ENCODE results near the gene SLC9A4.

Gene SLC9A4

DNA sequence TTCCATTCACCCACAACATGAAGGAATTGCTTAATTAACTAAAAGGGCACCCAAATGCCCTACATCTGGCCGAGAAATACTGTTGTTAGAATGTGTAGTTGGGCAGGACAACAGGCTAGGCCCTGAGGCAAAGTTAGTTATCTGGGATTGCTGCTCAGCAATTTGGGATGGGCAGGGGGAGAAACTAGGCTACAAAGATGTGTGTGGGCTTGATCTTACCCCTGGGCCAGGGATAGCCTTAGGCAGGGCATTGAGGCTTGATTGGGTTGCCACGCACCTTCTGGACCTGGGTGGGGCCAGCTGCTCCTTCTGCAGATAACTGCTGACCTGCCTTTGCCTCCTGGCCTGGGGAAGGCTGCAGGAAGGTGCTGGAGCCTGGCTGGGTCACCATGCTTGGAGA lies 40.6 kb upstream of the SLC9A4 start:
- H2AFZ ChIP-seq (ENCODE audit: low read depth, low read length, severe bottlenecking) = no peak overlapping the region
- no peaks in the 10 kb centered on the region for H3K27me3 ChIP-seq (ENCODE audit: low read length)
- no peaks in the 10 kb centered on the region for H3K36me3 ChIP-seq (ENCODE audit: low read length)
- no peaks in the 10 kb centered on the region for H3K9me3 ChIP-seq (ENCODE audit: insufficient read depth, low read length)
- no peak overlapping the region for H3K4me2 ChIP-seq (ENCODE audit: low read depth, low read length, poor library complexity, severe bottlenecking)
- no peak overlapping the region for H3K27ac ChIP-seq (ENCODE audit: low read depth, low read length)
- H3F3A ChIP-seq (ENCODE audit: insufficient read depth) = no peaks in the 10 kb centered on the region
- H3K9ac ChIP-seq (ENCODE audit: low read length) = no peak overlapping the region
- no peaks in the 10 kb centered on the region for H3K79me2 ChIP-seq (ENCODE audit: insufficient read depth, low read length)
- H3K4me3 ChIP-seq (ENCODE audit: insufficient read depth, low read length, poor library complexity, severe bottlenecking) = no peak overlapping the region
- TF ChIP-seq EZH2phosphoT487 (conservative IDR thresholded peaks at IDR 0.05; ENCODE audit: low read length) = no peak
- TF ChIP-seq, protein P1, sequence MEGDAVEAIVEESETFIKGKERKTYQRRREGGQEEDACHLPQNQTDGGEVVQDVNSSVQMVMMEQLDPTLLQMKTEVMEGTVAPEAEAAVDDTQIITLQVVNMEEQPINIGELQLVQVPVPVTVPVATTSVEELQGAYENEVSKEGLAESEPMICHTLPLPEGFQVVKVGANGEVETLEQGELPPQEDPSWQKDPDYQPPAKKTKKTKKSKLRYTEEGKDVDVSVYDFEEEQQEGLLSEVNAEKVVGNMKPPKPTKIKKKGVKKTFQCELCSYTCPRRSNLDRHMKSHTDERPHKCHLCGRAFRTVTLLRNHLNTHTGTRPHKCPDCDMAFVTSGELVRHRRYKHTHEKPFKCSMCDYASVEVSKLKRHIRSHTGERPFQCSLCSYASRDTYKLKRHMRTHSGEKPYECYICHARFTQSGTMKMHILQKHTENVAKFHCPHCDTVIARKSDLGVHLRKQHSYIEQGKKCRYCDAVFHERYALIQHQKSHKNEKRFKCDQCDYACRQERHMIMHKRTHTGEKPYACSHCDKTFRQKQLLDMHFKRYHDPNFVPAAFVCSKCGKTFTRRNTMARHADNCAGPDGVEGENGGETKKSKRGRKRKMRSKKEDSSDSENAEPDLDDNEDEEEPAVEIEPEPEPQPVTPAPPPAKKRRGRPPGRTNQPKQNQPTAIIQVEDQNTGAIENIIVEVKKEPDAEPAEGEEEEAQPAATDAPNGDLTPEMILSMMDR (IDR thresholded peaks at IDR 0.05; ENCODE audit: insufficient read depth, low read length, poor library complexity, severe bottlenecking) = no peak
- H4K20me1 ChIP-seq (ENCODE audit: low read depth, low read length) = no peaks in the 10 kb centered on the region
- no peaks in the 10 kb centered on the region for H3K9me2 ChIP-seq (replicated peaks; ENCODE audit: insufficient read depth, low read length)

DNA sequence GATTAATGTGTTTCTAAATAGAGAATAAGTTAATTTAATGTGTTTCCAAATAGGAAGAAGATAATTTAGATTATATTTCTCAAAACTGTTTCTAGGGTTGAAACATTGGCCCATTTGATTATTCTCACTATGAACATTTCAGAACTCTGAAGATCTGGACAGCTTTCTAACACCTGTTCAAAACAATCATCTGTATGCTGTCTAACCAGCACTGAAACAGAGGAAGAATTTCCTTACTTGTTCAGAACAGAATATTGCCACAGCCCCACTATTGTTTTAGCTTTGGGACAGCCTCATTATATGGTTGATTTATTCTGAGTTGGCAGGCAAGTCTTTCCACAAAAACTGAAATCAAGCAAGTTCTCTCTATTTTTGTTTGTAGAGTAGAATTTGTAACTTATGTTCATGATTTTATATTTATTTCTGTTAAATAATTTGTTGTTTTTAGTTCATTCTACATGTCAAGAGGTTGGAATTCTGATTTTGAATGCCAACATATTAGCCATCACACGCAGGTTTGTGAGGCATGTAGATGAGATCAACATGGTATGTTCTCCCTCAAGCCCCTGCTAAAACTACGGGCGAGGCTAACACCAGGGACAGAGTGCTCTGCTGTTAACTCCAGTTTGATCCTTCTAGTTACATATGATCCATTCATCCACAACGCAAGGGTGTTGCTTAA lies 38.9 kb upstream of the SLC9A4 start:
- H3K79me2 ChIP-seq (ENCODE audit: insufficient read depth, low read length) = no peaks in the 10 kb centered on the region

DNA sequence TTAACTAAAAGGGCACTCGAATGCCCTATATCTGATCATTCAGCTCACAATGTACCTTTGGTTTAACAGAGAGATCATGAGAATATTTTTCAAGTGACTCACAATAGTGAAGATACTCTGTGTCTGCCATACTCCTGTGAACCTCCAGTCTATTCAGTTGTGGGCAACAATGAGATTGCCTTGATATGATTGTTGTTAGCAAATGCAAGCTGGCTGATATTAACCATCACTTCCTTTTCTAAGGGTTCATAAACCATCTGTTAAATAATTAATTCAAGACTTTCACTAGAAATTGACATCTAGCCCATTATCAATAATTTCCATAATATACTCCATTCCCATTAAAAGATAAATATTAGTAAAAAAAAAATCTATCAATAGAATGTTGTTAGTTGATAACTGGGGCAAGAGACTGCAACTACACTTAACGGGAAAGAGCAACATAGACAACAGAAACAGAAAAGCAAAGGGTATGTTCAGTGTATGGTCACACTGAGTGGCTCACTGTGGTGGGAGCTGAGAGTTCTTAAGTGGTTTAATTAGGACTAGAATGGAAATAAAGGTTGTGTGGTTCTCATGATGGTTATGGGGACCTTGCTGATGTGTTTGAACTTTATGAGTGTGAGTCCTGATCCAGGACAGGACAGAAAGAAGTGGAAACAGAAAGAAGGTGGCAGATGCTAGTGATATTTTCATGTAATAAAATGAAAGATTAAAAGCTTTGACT lies 38.2 kb upstream of the SLC9A4 start:
- Histone ChIP-seq H3K79me2 (ENCODE audit: insufficient read depth, low read length) (no peaks in the 10 kb centered on the region), H2AFZ (ENCODE audit: low read depth, low read length, severe bottlenecking) (no peak overlapping the region), H3K9me2 (replicated peaks; ENCODE audit: insufficient read depth, low read length) (no peaks in the 10 kb centered on the region), H3K4me2 (ENCODE audit: low read depth, low read length, poor library complexity, severe bottlenecking) (no peak overlapping the region), H3F3A (ENCODE audit: insufficient read depth) (no peaks in the 10 kb centered on the region), H3K36me3 (ENCODE audit: low read length) (no peaks in the 10 kb centered on the region), H4K20me1 (ENCODE audit: low read depth, low read length) (no peaks in the 10 kb centered on the region), H3K27ac (ENCODE audit: low read depth, low read length) (no peak overlapping the region), H3K9me3 (ENCODE audit: insufficient read depth, low read length) (no peaks in the 10 kb centered on the region), H3K4me3 (ENCODE audit: insufficient read depth, low read length, poor library complexity, severe bottlenecking) (no peak overlapping the region), H3K9ac (ENCODE audit: low read length) (no peak overlapping the region), H3K27me3 (ENCODE audit: low read length) (no peaks in the 10 kb centered on the region)
- TF ChIP-seq, protein P1 (IDR thresholded peaks at IDR 0.05; ENCODE audit: insufficient read depth, low read length, poor library complexity, severe bottlenecking) = no peak
- no peak for TF ChIP-seq EZH2phosphoT487 (conservative IDR thresholded peaks at IDR 0.05; ENCODE audit: low read length)

More for the DNA sequence above, 38.9 kb upstream of the SLC9A4 start:
- no peak overlapping the region for H3K4me2 ChIP-seq (ENCODE audit: low read depth, low read length, poor library complexity, severe bottlenecking)
- H3K4me3 ChIP-seq (ENCODE audit: insufficient read depth, low read length, poor library complexity, severe bottlenecking) = no peak overlapping the region
- H3K27me3 ChIP-seq (ENCODE audit: low read length) = no peaks in the 10 kb centered on the region
- no peak overlapping the region for H3K27ac ChIP-seq (ENCODE audit: low read depth, low read length)
- no peaks in the 10 kb centered on the region for H3K9me3 ChIP-seq (ENCODE audit: insufficient read depth, low read length)
- no peaks in the 10 kb centered on the region for H3K36me3 ChIP-seq (ENCODE audit: low read length)
- no peaks in the 10 kb centered on the region for H4K20me1 ChIP-seq (ENCODE audit: low read depth, low read length)
- TF ChIP-seq, protein P1 (IDR thresholded peaks at IDR 0.05; ENCODE audit: insufficient read depth, low read length, poor library complexity, severe bottlenecking) = no peak
- no peak for TF ChIP-seq EZH2phosphoT487 (conservative IDR thresholded peaks at IDR 0.05; ENCODE audit: low read length)
- H3K9me2 ChIP-seq (replicated peaks; ENCODE audit: insufficient read depth, low read length) = no peaks in the 10 kb centered on the region
- no peaks in the 10 kb centered on the region for H3F3A ChIP-seq (ENCODE audit: insufficient read depth)
- H2AFZ ChIP-seq (ENCODE audit: low read depth, low read length, severe bottlenecking) = no peak overlapping the region
- no peak overlapping the region for H3K9ac ChIP-seq (ENCODE audit: low read length)

Measured in SU-DHL-6 (cell line).